Breast epithelium (tissue), 3 donors: ENCODE measurements around the gene GPR55.

ENCODE experiments used
- CTCF ChIP-seq, 3 donors: fragments of 450-650 bp; IDR thresholded peaks; one replicate each; pipeline ENCODE4 v1.5.1; 2016 to 2017; ENCODE audit warnings: antibody characterized with exemption in 3 of 3, mild to moderate bottlenecking in 3 of 3, moderate library complexity in 3 of 3
- POLR2AphosphoS5 ChIP-seq, 3 donors: sonication (generic); formaldehyde crosslinking; IDR thresholded peaks; one replicate each; pipeline ENCODE4 v1.6.1; 2017; ENCODE audit warnings: antibody characterized with exemption in 3 of 3

- no peak for TF ChIP-seq CTCF (IDR thresholded peaks at IDR 0.05)
- TF ChIP-seq POLR2AphosphoS5 (IDR thresholded peaks at IDR 0.05): no peak
Observed at GRCh38 chr2:230913406-230914143, 11.5 kb downstream of the GPR55 start.
